B cell (primary cell): Measurements from ENCODE around the gene TWNK.

ENCODE experiments used
- EZH2 ChIP-seq: IDR thresholded peaks from 2 replicates; pipeline ENCODE4 v1.6.1; 2012; ENCODE audit warnings: borderline replicate concordance, low read depth, mild to moderate bottlenecking, moderate library complexity, low read length; ENCODE audit not compliant: insufficient read depth, poor library complexity, severe bottlenecking
- TF ChIP-seq, protein P1 (sequence below): fragments of 200-600 bp; IDR thresholded peaks from one replicate; pipeline ENCODE4 v1.8.0; 2022; ENCODE audit warnings: antibody characterized with exemption, mild to moderate bottlenecking

DNA sequence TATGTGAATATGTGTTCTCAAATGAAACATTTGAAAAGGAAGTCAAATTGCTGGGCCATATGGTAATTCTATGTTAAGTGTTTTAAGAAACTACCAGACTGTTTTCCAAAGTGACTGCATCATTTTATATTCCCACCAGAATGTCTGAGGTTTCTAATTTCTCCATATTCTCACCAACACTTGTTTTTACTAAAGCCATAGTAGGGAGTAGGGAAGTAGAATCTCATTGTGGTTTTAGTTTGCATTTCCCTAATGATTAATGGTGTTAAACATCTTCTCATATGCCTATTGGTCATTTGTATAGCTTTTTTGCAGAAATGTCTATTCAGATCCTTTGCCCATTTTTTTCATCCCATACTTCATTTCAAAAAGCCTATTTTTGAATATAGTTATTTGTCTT lies 27.1 kb upstream of the TWNK start:
- TF ChIP-seq, protein P1, sequence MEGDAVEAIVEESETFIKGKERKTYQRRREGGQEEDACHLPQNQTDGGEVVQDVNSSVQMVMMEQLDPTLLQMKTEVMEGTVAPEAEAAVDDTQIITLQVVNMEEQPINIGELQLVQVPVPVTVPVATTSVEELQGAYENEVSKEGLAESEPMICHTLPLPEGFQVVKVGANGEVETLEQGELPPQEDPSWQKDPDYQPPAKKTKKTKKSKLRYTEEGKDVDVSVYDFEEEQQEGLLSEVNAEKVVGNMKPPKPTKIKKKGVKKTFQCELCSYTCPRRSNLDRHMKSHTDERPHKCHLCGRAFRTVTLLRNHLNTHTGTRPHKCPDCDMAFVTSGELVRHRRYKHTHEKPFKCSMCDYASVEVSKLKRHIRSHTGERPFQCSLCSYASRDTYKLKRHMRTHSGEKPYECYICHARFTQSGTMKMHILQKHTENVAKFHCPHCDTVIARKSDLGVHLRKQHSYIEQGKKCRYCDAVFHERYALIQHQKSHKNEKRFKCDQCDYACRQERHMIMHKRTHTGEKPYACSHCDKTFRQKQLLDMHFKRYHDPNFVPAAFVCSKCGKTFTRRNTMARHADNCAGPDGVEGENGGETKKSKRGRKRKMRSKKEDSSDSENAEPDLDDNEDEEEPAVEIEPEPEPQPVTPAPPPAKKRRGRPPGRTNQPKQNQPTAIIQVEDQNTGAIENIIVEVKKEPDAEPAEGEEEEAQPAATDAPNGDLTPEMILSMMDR, result no peak
- TF ChIP-seq EZH2, result no peak
